HG03135 (cell line): ENCODE results near the gene BCAT1.
A peak's percentile ranks its signal among the peaks of the same experiment; 100 is the strongest.
"Not testable (repeated sequence)": the region's sequence is repeated elsewhere in the genome, so short reads cannot be mapped to it uniquely, and the experiment has no call there.

Experiments used
- ATAC-seq: cut with Tn5 transposase; IDR thresholded peaks from one replicate; pipeline ENCODE4 v1.9.1; 2021; ENCODE audit warnings: mild to moderate bottlenecking, moderate library complexity; ENCODE audit not compliant: unreplicated experiment

Gene BCAT1

GRCh38 chr12:24860546-24860945 lies 88.4 kb downstream of the BCAT1 start:
- ATAC-seq: no peak

- no peak for ATAC-seq
Measured at GRCh38 chr12:24856541-24856940, 92.4 kb downstream of the BCAT1 start.

GRCh38 chr12:24854908-24855307 lies 94.0 kb downstream of the BCAT1 start:
- ATAC-seq: no peak

- ATAC-seq: no peak
Measured at GRCh38 chr12:24854017-24854416, 94.9 kb downstream of the BCAT1 start.

- ATAC-seq: no peak
Measured at GRCh38 chr12:24853588-24853987, 95.3 kb downstream of the BCAT1 start.

GRCh38 chr12:24853094-24853493 lies 95.8 kb downstream of the BCAT1 start:
- ATAC-seq: no peak

- no peak for ATAC-seq
Measured at GRCh38 chr12:24852420-24852819, 96.5 kb downstream of the BCAT1 start.

GRCh38 chr12:24851883-24852282 lies 97.0 kb downstream of the BCAT1 start:
- not testable (repeated sequence) for ATAC-seq

GRCh38 chr12:24851341-24851740 lies 97.6 kb downstream of the BCAT1 start:
- no peak for ATAC-seq

- ATAC-seq: no peak
Measured at GRCh38 chr12:24850496-24850895, 98.4 kb downstream of the BCAT1 start.

- no peak for ATAC-seq
Measured at GRCh38 chr12:24848941-24849477, 99.9 kb downstream of the BCAT1 start.

- ATAC-seq: no peak
Measured at GRCh38 chr12:24846689-24847088, 102.2 kb downstream of the BCAT1 start.

- ATAC-seq: no peak
Measured at GRCh38 chr12:24845615-24846014, 103.3 kb downstream of the BCAT1 start.

- no peak for ATAC-seq
Measured at GRCh38 chr12:24840046-24840800, 108.7 kb downstream of the BCAT1 start.

GRCh38 chr12:24839268-24839791 lies 109.6 kb downstream of the BCAT1 start:
- peak; percentile 88 for ATAC-seq

GRCh38 chr12:24838531-24838950 lies 110.4 kb downstream of the BCAT1 start:
- ATAC-seq: peak; percentile 54

GRCh38 chr12:24835377-24835776 lies 113.5 kb downstream of the BCAT1 start:
- ATAC-seq: no peak

- no peak for ATAC-seq
Measured at GRCh38 chr12:24833513-24833912, 115.4 kb downstream of the BCAT1 start.

- ATAC-seq: no peak
Measured at GRCh38 chr12:24823808-24824515, 124.9 kb downstream of the BCAT1 start.

GRCh38 chr12:24822121-24822899 lies 126.6 kb downstream of the BCAT1 start:
- peak; percentile 62 for ATAC-seq

- peak; percentile 26 for ATAC-seq
Measured at GRCh38 chr12:24821691-24822090, 127.2 kb downstream of the BCAT1 start.
